DND-41 (cell line): ENCODE measurements around the gene MIPEP.

Experiments
- ATAC-seq: fragments of 200-7000 bp; cut with Tn5 transposase; 3 replicates; pipeline ENCODE4 v1.9.1; 2021; ENCODE audit warnings: low read depth; ENCODE audit not compliant: insufficient read depth
- DNase-seq: peaks from one replicate; pipeline ENCODE4 v3.0.0-alpha.2; 2020
- H2AFZ ChIP-seq: 2 replicates; pipeline ENCODE4 v1.6.0; 2012; ENCODE audit warnings: low read depth, low read length
- H3K27ac ChIP-seq: 2 replicates; pipeline ENCODE4 v1.5.1; 2012; ENCODE audit warnings: low read length, inconsistent platforms
- H3K27me3 ChIP-seq: fragments of 200-600 bp; sonication (generic); 2 replicates; pipeline ENCODE4 v1.6.0; 2012; ENCODE audit warnings: low read length, mild to moderate bottlenecking, inconsistent platforms; ENCODE audit not compliant: insufficient read depth, poor library complexity
- H3K36me3 ChIP-seq: 2 replicates; pipeline ENCODE4 v1.5.1; 2012; ENCODE audit warnings: low read length, inconsistent platforms; ENCODE audit not compliant: insufficient read depth
- H3K4me1 ChIP-seq: 2 replicates; pipeline ENCODE4 v1.5.1; 2012; ENCODE audit warnings: mild to moderate bottlenecking, low read length; ENCODE audit not compliant: insufficient read depth
- H3K4me2 ChIP-seq: 2 replicates; pipeline ENCODE4 v1.6.0; 2012; ENCODE audit warnings: mild to moderate bottlenecking, moderate library complexity, low read length, inconsistent platforms; ENCODE audit not compliant: insufficient read depth
- H3K4me3 ChIP-seq, 2 experiments: fragments of 200-600 bp in 1 of 2; shearing (Covaris generic) in 1 of 2; 2 replicates each; pipeline ENCODE4 v1.5.1; 2012 to 2016; ENCODE audit warnings: inconsistent platforms in 2 of 2, low read length in 2 of 2, mild to moderate bottlenecking in 2 of 2, low read depth in 1 of 2, moderate library complexity in 1 of 2
- H3K79me2 ChIP-seq: 2 replicates; pipeline ENCODE4 v1.6.0; 2012; ENCODE audit warnings: low read length, inconsistent platforms; ENCODE audit not compliant: insufficient read depth
- H3K9ac ChIP-seq: 2 replicates; pipeline ENCODE4 v1.6.0; 2012; ENCODE audit warnings: low read depth, mild to moderate bottlenecking, inconsistent platforms, low read length, moderate library complexity
- H3K9me3 ChIP-seq: 2 replicates; pipeline ENCODE4 v1.5.1; 2012; ENCODE audit warnings: low read length, moderate library complexity, mild to moderate bottlenecking, inconsistent platforms; ENCODE audit not compliant: insufficient read depth, severe bottlenecking
- H4K20me1 ChIP-seq: 2 replicates; pipeline ENCODE4 v1.6.0; 2012; ENCODE audit warnings: low read length; ENCODE audit not compliant: insufficient read depth
- CTCF ChIP-seq: IDR thresholded peaks from 2 replicates; pipeline ENCODE4 v1.5.1; 2012; ENCODE audit warnings: borderline replicate concordance, low read length, moderate library complexity, mild to moderate bottlenecking; ENCODE audit not compliant: poor library complexity, severe bottlenecking; ENCODE audit errors: extremely low read depth
- EZH2 ChIP-seq: IDR thresholded peaks from 3 replicates; pipeline ENCODE4 v1.6.1; 2012; ENCODE audit warnings: borderline replicate concordance, low read depth, mild to moderate bottlenecking, moderate library complexity, low read length, inconsistent platforms; ENCODE audit not compliant: severe bottlenecking

Gene MIPEP

DNA sequence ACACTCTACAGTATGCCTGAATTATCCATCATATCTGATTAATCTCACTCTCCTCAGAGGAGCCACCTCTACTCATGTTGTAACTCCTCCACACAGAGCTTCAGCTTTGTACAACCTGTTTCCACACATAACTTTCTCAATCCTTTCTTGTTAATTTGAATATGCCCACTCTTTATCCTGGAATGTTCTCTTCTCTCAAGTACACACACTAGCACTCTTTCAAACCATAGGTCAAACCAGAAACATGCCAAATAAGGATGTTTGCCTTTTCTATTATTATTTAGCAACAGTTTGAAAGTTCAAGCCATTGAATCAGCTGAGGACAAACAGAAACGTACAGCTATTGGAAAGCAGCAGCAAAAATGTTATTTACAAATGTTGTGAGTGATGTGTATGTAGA lies 110.3 kb downstream of the MIPEP start:
- no peak overlapping the region for H3K27ac ChIP-seq
- no peak overlapping the region for H2AFZ ChIP-seq

DNA sequence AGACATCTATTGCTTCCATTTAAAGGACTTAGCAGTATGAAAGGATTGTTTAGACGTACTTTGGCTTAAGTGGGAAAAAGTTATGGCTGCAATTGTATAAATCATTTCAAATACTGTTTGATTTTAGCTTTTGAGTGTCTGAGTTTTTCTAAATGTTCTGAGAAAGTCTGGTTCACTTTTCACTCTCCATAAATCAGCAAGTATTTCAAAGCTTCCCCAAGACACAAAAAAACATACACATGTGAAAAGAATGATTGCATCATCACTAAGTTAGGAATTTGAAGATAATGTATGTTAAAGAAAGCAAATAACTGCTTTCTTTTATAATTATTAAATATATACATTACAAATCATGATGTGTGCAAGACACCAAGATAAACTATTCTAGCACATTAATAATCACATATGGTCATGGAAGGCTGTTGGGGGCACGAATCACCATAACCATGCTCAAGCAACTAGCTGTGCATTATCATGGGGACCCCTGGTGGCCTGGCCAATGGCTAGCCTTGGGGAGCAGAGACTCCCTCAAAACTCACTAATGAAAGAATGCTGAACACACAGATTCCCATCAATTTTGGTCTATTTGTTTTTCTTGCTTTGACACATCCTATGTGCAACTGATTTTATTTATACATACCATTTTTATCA lies 111.1 kb downstream of the MIPEP start:
- no peak for DNase-seq
- Histone ChIP-seq H4K20me1 (no peaks in the 10 kb centered on the region), H3K9me3 (no peaks in the 10 kb centered on the region), H3K27ac (no peak overlapping the region), H3K4me1 (no peaks in the 10 kb centered on the region), H3K79me2 (no peaks in the 10 kb centered on the region), H3K27me3 (no peaks in the 10 kb centered on the region), H2AFZ (no peak overlapping the region), H3K4me2 (no peak overlapping the region), H3K4me3 (no peak overlapping the region), H3K36me3 (no peaks in the 10 kb centered on the region), H3K9ac (no peak overlapping the region)
- TF ChIP-seq CTCF: no peak
- TF ChIP-seq EZH2: no peak
- no peak for ATAC-seq

More for the DNA sequence above, 110.3 kb downstream of the MIPEP start:
- H3K4me3 ChIP-seq: no peak overlapping the region
- ATAC-seq (no peak), DNase-seq (no peak)
- no peak overlapping the region for H3K9ac ChIP-seq
- H3K27me3 ChIP-seq: no peaks in the 10 kb centered on the region
- H3K36me3 ChIP-seq: no peaks in the 10 kb centered on the region
- no peaks in the 10 kb centered on the region for H3K4me1 ChIP-seq
- TF ChIP-seq EZH2: no peak
- TF ChIP-seq CTCF: no peak
- no peaks in the 10 kb centered on the region for H3K9me3 ChIP-seq
- H4K20me1 ChIP-seq: no peaks in the 10 kb centered on the region
- no peak overlapping the region for H3K4me2 ChIP-seq
- no peaks in the 10 kb centered on the region for H3K79me2 ChIP-seq

- Histone ChIP-seq H3K27me3 (no peaks in the 10 kb centered on the region), H3K9ac (no peak overlapping the region), H3K4me1 (no peaks in the 10 kb centered on the region), H3K4me3 (no peak overlapping the region), H3K4me2 (no peak overlapping the region), H3K27ac (no peak overlapping the region), H3K9me3 (no peaks in the 10 kb centered on the region), H2AFZ (no peak overlapping the region), H3K36me3 (no peaks in the 10 kb centered on the region), H4K20me1 (no peaks in the 10 kb centered on the region), H3K79me2 (no peaks in the 10 kb centered on the region)
- ATAC-seq: no peak
- DNase-seq: no peak
- TF ChIP-seq EZH2 (no peak), CTCF (no peak)
These were observed 111.7 kb downstream of the MIPEP start for GRCh38 chr13:23777575-23777870.
